ENCODE measurements around the gene PPP1R1B.

DNA sequence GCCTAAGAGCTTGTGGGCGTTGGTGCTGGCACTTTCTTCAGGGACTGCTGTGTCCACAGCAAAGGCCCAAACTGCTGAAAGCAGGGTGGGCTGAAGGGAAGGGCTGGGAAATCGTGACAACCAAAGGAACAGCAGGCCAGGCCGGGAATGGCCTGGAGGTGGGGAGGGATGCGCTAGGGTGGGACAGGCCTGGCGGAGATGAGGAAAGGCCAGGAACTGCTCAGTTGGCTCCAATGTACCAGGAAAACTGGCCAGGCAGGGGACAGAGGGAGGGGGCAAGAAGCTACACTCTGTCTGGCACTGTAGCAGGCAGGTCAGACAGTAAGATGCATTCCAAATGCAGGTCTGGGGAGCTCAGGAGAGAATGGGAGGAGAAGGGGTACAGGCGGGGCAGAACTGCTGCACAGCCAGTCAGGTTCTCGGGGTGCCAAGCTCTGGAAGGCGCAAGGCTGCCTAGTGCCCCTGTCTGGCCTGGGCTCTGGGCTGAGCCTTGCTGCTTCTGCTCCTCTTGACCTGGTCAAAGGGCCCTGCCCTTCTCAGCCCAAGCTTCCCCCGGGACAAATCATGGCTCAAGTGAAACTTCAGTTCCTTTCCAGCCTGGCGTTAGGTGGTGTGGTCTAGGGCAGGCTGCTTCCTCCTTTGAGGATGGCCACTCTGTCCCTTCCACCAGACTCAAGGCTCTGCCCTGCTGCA is 48.8 kb downstream of the PPP1R1B start:
- TF ChIP-seq CTCF (conservative IDR thresholded peaks at IDR 0.05; ENCODE audit: low read length) (no peak), EZH2phosphoT487 (IDR thresholded peaks at IDR 0.05; ENCODE audit: borderline replicate concordance, low read depth, low read length) (no peak)

Data from OCI-LY7 (cell line).